ENCODE data around the gene RCAN3.

The RCAN3 gene

GRCh38 chr1:24553931-24554330 lies 51.3 kb downstream of the RCAN3 start:
- DNase-seq: no peak

GRCh38 chr1:24554714-24555113 lies 52.1 kb downstream of the RCAN3 start:
- DNase-seq: no peak

- DNase-seq: peak; percentile 56
These were observed 53.2 kb downstream of the RCAN3 start, which contains the start of gene NCMAP for GRCh38 chr1:24555591-24556413. Gene NCMAP, plus strand, starts transcription at chr1:24556087. Its CDS starts 39,344 bp downstream, at chr1:24595431.

DNA sequence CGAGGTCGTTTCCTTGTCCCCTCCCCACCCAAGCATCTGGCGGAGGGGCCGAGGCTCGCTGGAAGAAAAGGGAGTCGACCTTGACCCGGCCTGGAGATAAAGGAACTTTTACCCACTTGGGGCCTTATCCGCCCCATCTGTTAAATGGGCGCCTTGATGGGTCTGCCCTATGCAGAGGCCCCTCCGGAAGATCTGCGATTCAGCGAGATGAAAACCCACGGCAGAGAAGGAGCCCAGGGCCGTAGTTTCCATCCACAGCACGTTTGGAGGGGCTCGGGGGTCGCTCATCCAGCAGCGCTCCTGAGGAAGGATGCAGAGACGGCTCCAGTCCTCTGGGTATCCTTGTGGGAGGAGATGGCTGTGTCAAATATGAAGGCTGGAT lies 53.8 kb downstream of the RCAN3 start:
- DNase-seq: no peak

- no peak for DNase-seq
These were observed 54.6 kb downstream of the RCAN3 start for GRCh38 chr1:24557220-24557619.

GRCh38 chr1:24557711-24558131 lies 55.1 kb downstream of the RCAN3 start:
- no peak for DNase-seq

GRCh38 chr1:24558455-24558854 lies 55.8 kb downstream of the RCAN3 start:
- no peak for DNase-seq

DNA sequence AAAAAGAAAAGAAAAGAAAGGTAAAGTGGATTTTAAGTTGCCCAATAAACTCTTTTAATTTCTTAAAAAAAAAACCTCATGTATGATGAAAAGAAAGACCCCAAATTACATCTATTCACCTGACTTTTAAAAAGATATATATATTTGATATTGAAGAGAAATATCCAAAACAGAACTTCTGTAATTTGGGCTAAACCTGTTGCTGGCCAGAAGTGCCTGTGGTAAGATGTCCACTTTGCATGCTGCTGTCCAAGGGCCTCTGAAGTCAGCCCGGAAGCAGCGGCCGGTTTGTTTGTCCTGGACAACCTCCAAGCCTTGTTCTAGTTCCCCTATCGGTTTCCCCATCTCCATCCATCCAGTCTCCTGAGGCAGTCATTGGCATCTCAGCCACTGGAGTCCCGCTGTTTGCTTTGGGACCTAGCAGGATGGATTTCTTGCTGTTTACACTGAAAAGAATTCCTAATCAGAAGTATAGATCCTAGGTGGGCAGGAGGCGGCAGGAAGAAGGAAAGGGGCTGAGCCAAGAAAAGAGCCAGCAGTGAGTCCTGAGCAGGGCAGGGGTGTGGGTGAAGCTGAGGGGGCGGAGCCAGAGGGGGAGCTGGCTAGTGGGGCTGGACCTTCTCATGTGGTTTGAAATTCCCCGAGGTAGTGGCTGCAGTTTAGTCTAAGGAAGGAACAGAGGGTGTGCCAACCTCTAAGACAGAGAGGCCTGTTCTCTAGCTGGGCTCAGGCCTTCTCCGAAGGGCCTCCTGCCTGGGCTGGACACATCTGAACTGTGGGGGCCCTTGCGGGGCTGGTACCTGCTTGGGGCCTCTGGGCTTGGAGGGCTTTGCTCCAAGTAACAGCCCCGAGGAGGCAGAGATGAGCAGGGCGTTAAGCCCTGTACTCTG lies 56.5 kb downstream of the RCAN3 start:
- no peak for DNase-seq

DNA sequence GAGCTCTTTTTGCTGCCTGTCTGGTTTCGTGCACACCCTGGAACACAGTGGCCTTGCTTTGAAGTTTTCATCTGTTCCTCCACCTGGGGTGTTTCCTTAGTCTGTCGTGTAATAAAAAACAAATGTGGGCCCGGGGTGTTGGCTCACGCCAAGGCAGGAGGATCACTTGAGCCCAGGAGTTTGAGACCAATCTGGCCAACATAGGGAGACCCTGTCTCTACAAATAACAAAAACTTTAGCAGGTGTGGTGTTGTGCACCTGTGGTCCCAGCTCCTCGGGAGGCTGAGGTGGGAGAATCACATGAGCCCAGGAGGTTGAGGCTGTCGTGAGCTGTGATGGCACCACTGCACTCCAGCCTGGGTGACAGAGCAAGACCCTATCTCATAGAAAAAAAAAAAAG lies 57.7 kb downstream of the RCAN3 start:
- no peak for DNase-seq

GRCh38 chr1:24562625-24563024 lies 60.0 kb downstream of the RCAN3 start:
- DNase-seq: no peak

GRCh38 chr1:24564695-24565094 lies 62.1 kb downstream of the RCAN3 start:
- DNase-seq: no peak

DNA sequence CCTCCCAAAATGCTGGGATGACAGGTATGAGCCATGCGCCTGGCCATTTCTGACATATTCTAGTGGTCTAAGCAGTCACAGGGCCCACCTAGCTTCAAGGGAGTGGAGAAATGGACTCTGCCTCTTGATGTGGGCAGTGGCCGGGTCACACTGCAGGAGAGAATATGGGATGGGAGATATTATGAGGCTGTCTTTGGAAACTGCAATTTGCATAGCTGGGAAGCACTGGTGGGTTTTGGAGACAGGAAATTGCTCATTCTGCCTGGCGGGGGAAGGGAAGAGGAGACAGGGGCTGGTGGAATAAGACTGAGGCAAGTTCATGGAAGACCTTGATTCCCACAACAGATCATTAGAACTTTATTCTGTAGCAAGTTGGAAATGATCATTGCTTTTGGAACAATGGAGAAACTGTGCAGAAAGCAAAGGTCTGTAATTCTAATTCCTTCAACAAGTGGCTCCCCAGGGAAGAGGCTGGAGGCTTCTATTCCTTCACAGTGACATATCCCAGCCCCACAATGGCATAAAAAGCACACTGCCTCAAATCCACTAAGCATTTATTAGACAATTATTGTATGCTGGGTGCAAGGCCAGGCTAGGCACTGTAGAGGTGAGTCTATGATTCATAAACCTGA lies 63.7 kb downstream of the RCAN3 start:
- DNase-seq: no peak

- DNase-seq: no peak
These were observed 65.3 kb downstream of the RCAN3 start for GRCh38 chr1:24567792-24568388.

GRCh38 chr1:24568475-24568874 lies 65.8 kb downstream of the RCAN3 start:
- DNase-seq: no peak

GRCh38 chr1:24570265-24571125 lies 67.9 kb downstream of the RCAN3 start:
- DNase-seq: no peak

DNA sequence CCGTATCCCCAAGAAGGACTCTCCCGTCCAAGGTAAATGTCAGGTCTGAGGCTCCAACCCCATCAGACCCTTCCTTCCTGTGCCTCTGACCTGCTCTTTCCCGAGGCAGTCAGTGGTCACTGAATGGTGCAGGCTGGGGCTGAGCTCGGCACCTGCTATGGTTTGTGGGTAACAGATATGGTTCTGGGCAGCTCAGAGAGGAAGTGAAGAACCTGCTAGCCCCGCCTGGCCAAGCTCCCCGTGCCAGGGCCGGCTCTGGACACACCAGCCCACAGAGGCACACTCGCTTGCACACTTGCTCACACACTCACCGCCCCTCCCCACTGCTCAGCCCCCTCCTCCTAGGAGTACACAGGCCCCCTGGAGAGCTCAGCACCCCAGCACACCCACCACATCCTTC lies 69.7 kb downstream of the RCAN3 start:
- DNase-seq: no peak

GRCh38 chr1:24575905-24576587 lies 73.4 kb downstream of the RCAN3 start:
- no peak for DNase-seq

- DNase-seq: no peak
These were observed 76.2 kb downstream of the RCAN3 start for GRCh38 chr1:24578846-24579245.

- DNase-seq: no peak
These were observed 78.1 kb downstream of the RCAN3 start for GRCh38 chr1:24580756-24581155.

DNA sequence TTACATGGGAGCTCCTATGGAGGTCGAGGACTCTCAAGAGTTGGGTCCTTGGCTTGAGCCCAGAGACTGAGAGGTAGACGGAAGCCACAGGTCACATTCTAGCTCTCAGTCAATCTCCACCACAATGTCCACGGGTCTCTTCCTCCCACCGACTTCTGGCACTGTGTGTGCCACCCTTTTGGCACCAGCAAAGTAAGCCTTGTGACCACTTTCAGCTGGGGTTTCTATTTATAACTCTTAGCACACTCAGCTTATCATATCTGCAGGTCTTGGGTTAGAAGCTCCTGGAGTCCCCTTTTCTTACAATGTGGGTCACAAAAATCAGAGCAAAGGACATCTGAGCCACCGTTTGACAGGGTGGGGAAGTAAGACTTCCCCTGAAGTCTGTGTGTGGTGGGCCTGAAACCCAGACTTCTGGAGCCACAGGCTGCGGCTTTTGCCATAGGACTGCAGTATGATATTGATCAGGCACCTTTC lies 81.6 kb downstream of the RCAN3 start:
- DNase-seq: no peak

DNA sequence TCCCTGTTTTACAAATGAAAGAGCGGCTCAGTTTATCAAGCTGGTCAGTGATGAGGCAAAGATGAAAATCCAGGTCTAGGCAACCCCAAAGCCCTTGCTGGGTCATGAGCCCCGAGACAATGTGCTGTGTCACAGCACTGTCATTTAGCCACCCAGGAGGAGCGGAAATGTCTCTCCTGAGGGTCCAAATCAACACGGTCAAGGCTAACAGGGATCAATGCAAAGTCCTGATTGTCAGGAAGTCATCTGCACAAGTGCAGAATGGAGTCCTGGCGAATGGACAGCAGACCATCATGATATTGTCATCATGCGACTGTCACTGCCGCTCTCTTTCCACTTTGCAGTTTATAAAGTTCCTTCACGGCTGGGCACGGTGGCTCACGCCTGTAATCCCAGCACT lies 83.5 kb downstream of the RCAN3 start:
- no peak for DNase-seq

Data from activated CD4-positive, alpha-beta T cell treated with anti-CD3 and anti-CD28 coated beads, Interleukin-2, amount 50 U/mL, for 1 hour (primary cell).